Lower leg skin (tissue), 3 donors: Measurements from ENCODE around the gene TNNT1.

Experiments used
- CTCF ChIP-seq, 3 donors: fragments of 450-650 bp; IDR thresholded peaks; one replicate each; pipeline ENCODE4 v1.5.1; 2016; ENCODE audit warnings: antibody characterized with exemption in 3 of 3, mild to moderate bottlenecking in 3 of 3, moderate library complexity in 2 of 3
- POLR2A ChIP-seq, 2 donors: fragments of 450-650 bp; IDR thresholded peaks; one replicate each; pipeline ENCODE4 v1.6.1; 2016 to 2017; ENCODE audit warnings: antibody characterized with exemption in 2 of 2, mild to moderate bottlenecking in 1 of 2, moderate library complexity in 1 of 2

DNA sequence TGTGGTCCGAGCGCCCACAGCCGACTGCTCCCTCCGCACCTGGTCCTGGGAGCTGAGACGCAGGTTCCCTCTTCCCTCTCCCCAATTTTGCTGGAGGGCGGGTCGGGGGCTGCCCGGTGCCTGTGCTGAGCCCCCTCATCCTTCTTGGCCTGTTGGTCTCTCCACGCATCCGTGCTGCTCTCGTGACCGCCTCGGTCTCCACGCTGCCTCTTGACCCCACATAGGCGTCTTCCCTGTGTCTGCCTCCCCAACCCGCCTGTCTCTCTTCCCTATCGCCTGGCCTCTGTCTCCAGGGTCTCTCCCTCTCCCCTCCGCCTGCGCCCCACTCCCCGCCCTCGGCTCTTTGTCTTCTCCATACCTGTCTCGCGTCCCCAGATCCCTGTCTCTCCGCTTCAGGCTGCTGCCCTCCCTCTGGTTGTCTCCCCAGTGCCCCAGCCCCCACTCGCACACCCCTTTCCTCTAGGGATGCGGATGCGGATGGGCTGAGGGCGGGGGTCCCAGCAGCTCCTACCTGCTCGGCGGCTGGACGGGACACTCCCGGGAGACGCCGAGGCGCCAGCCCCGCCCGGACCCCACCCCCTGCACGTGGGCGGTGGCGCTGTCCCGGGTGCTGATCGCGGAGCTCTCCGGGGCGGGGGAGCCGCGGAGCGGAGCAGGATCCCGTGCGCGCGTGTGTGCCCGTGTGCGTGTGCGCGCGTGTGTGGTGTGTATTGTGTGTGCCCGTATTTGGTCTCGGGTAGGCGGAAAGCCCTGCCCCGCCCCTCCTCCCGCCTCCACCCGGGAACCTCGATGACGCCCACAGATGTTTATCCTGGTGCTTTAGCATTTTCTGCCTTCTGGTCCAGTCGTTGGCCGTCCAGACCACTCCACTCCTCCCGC lies 30.8 kb upstream of the TNNT1 start, which contains the start of gene SYT5:
- no peak for TF ChIP-seq POLR2A (IDR thresholded peaks at IDR 0.05)
- no peak for TF ChIP-seq CTCF (IDR thresholded peaks at IDR 0.05)
